NCI-H524 treated with DMSO at 0.1 percent for 48 hours (cell line): Measurements from ENCODE around the gene VAMP1.
A peak's percentile ranks its signal among the peaks of the same experiment; 100 is the strongest.
"Not testable (repeated sequence)": the region's sequence is repeated elsewhere in the genome, so short reads cannot be mapped to it uniquely, and the experiment has no call there.

Source experiments
- DNase-seq: peaks from one replicate; lab custom pipeline; 2025; lab: John Stamatoyannopoulos, UW

VAMP1 gene, protein sequence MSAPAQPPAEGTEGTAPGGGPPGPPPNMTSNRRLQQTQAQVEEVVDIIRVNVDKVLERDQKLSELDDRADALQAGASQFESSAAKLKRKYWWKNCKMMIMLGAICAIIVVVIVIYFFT

GRCh38 chr12:6470375-6471163 is at the start of gene VAMP1:
TSS of gene VAMP1 (minus strand) at chr12:6470677. CDS start at chr12:6470531, 146 bp downstream.
- DNase-seq = peak; percentile 91

- no peak for DNase-seq
Observed at GRCh38 chr12:6520186-6520585, 49.7 kb upstream of the VAMP1 start.

DNA sequence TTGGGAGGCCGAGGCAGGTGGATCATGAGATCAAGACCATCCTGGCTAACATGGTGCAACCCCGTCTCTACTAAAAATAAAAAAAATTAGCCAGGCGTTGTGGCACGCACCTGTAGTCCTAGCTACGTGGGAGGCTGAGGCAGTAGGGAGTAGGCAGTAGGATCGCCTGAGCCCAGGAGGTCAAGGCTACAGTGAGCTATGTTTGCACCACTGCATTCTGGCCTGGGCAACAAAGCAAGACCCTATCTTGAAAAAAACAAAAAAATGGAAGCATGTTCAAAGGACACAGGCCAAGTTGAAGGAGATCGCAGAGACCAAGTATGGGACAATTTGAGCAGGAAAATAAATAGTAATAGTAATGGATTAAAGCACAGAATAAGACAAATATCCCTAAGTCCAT is 37.6 kb upstream of the VAMP1 start:
- no peak for DNase-seq

DNA sequence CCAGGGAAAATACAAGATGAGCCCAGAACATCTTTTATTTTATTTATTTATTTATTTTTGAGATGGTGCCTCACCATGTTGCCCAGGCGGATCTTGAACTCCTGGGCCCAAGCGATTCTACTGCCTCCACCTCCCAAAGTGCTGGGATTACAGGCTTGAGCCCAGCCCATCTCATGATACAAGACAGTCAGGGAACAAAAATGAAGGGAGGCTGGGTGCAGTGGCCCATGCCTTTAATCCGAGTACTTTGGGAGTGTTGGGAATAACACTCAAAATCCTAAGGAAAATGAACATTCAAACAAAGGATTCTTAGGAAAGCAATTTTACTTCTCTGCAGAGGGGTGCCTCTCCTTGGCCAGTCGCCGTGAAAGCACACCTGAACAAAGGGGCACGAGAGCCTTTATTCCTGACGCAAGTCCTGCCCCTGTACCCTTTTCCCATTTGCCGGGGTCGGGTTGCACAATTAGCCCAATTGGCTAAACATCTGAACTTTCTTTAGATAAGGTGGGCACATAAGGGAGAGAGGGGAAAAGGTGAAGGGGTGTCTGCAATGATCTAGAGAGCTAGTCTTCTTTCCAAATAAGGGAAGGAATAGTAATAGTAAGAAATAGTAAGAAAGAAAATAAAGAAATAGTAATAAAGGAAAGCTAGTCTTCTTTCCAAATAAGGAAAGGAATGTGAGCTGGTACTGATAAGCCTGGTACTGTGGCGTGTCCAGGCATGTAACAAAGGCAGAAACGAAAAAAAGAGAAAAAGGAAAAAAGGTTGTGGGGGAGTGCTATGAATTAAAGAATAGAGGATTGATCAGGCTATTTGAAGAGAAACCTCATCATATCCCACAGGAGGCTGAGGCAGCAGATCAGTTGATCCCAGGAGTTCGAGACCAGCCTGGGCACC is 36.9 kb upstream of the VAMP1 start:
- DNase-seq = no peak

- DNase-seq = no peak
Observed at GRCh38 chr12:6500466-6500865, 30.0 kb upstream of the VAMP1 start.

- DNase-seq = not testable (repeated sequence)
Observed at GRCh38 chr12:6497291-6497690, 26.8 kb upstream of the VAMP1 start.

GRCh38 chr12:6494968-6495367 is 24.5 kb upstream of the VAMP1 start:
- no peak for DNase-seq

- DNase-seq = no peak
Observed at GRCh38 chr12:6494258-6494743, 23.8 kb upstream of the VAMP1 start.

GRCh38 chr12:6493497-6494257 is 23.2 kb upstream of the VAMP1 start, which contains the start of gene NCAPD2:
TSS of gene NCAPD2 (plus strand) at chr12:6494102. CDS start at chr12:6495099, 997 bp downstream.
- DNase-seq = peak; percentile 87

- peak; percentile 59 for DNase-seq
Observed at GRCh38 chr12:6492838-6493496, 22.5 kb upstream of the VAMP1 start, which contains the start of gene MRPL51. TSS of gene MRPL51 (minus strand) at chr12:6493262. CDS start at chr12:6493136, 126 bp downstream.

DNA sequence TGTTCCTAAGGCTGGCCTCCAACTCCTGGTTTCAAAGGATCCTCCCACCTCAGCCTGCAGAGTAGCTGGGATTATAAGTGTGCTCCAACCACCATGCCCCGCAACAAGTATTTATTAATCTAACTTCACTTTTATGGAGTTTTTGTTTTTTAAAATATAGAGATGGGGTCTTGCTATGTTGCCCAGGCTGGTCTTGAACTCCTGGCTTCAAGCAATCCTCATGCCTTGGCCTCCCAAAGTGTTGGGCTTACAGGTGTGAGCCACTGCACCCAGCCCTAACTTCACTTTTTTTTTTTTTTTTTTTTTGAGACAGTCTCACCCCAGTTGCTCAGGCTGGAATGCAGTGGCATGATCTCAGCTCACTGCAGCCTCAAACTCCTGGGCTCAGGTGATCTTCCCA is 20.2 kb upstream of the VAMP1 start:
- not testable (repeated sequence) for DNase-seq

DNA sequence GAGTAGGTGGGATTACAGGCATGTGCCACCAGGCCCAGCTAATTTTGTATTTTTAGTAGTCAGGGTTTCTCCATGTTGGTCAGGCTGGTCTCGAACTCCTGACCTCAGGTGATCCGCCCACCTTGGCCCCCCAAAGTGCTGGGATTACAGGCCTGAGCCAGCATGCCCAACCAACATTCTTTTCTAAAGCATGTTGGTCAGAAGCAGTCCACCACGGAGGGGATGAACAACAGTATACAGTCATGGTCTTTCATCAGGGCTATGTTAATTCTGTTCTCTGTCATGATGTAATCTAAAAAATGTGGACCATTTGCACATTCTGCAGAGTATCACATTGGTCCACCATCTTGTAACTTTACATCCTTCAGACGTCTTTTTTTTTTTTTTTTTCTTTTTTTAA is 19.0 kb upstream of the VAMP1 start:
- DNase-seq = no peak

DNA sequence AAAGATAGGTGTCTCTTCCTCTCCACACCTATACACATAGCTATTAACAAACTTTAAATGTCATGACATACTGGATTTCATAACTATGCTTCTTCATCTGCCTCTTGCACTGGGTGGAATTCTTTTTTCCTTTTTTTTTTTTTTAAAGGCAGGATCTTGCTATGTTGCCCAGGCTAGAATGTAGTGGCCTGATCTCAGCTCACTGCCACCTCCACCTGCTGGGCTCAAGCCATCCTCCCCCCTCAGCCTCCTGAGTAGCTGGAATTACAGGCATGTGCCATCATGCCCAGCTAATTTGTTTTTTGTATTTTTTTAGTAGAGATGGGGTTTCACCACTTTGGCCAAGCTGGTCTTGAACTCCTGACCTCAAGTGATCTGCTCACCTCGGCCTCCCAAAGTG is 17.8 kb upstream of the VAMP1 start:
- no peak for DNase-seq

DNA sequence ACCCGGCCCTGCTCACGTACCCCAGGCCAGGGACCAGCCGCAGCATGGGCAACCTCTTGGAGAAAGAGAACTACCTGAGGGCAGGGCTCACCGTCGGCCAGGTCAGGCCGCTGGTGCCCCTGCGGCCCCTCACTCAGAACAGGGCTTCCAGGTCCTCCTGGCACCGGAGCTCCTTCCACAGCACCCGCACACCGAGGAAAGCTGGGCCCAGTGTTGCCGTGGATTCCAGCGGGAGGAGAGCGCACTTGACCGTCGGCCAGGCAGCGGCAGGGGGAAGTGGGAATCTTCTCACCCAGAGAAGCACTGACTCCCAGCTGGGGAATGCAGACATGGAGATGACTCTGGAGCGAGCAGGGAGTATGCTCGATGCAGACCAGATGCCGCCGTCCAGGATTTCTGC is 7.9 kb upstream of the VAMP1 start:
- DNase-seq = no peak

DNA sequence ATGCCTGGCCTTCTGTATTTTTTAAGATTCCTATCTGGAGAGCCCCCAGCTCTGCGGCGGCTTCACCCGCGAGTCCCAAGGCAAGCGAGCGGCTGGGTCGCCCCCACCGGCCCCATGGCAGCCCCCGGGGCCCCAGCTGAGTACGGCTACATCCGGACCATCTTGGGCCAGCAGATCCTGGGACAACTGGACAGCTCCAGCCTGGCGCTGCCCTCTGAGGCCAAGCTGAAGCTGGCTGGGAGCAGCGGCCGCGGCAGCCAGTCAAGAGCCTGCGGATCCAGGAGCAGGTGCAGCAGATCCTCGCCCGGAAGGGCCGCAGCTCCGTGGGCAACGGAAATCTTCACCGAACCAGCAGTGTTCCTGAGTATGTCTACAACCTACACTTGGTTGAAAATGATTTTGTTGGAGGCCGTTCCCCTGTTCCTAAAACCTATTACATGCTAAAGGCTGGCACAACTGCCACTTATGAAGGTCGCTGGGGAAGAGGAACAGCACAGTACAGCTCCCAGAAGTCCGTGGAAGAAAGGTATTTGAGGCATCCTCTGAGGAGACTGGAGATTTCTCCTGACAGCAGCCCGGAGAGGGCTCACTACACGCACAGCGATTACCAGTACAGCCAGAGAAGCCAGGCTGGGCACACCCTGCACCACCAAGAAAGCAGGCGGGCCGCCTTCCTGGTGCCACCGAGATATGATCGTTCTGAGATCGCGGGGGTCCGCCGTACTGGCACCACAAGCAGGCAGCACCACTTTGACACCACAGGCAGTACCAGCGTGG is 7.3 kb upstream of the VAMP1 start:
- DNase-seq = not testable (repeated sequence)

DNA sequence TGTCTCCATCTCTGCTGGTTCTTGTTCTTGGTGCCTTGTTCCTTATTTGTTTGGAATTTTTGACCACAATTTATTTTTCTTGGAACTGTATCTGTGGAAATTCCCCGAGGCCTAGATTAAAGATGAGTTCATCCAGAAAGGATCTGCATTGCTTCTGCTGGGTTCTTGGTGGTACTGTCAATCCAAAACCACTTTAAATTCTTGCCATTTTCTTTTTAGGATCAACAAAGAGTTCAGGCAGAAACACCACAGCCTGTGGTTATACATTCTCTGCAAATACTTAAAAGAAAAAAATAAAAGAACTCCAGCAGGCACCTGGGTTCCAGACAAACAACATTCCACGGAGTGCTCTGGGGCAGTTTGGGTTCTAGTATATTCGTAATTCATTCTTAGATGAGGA is 6.0 kb upstream of the VAMP1 start:
- no peak for DNase-seq

DNA sequence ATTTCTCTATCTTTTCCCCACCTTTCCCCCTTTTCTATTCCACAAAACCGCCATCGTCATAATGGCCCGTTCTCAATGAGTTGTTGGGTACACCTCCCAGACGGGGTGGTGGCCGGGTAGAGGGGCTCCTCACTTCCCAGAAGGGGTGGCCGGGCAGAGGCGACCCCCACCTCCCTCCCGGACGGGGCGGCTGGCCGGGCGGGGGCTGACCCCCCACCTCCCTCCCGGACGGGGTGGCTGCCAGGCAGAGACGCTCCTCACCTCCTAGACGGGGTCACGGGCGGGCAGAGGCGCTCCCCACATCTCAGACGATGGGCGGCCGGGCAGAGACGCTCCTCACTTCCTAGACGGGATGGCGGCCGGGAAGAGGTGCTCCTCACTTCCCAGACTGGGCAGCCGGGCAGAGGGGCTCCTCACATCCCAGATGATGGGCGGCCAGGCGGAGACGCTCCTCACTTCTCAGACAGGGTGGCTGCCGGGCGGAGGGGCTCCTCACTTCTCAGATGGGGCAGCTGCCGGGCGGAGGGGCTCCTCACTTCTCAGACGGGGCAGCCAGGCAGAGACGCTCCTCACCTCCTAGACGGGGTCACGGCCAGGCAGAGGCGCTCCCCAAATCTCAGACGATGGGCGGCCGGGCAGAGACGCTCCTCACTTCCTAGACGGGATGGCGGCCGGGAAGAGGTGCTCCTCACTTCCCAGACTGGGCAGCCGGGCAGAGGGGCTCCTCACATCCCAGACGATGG is 4.9 kb upstream of the VAMP1 start:
- not testable (repeated sequence) for DNase-seq

- DNase-seq = no peak
Observed at GRCh38 chr12:6472491-6472890, 2.0 kb upstream of the VAMP1 start.

GRCh38 chr12:6471989-6472360 is 1.5 kb upstream of the VAMP1 start:
- no peak for DNase-seq
